WERI-Rb-1 (cell line): ENCODE results near the gene TTLL10.

Source experiments
- DNase-seq: peaks from one replicate; pipeline ENCODE4 v3.0.0-alpha.2; 2020
- H3K27ac ChIP-seq: fragments of 250-450 bp; sonication (Bioruptor Pico); 2 replicates; pipeline ENCODE4 v1.5.1; 2020; ENCODE audit warnings: mild to moderate bottlenecking, moderate library complexity
- H3K27me3 ChIP-seq: fragments of 250-450 bp; sonication (Bioruptor Pico); 2 replicates; pipeline ENCODE4 v1.5.1; 2021; ENCODE audit warnings: mild to moderate bottlenecking, low read depth, moderate library complexity; ENCODE audit not compliant: insufficient read depth, severe bottlenecking
- H3K36me3 ChIP-seq: fragments of 250-450 bp; sonication (Bioruptor Pico); 2 replicates; pipeline ENCODE4 v1.5.1; 2020; ENCODE audit warnings: mild to moderate bottlenecking, moderate library complexity
- H3K4me3 ChIP-seq: 2 replicates; pipeline ENCODE4 v1.5.1; 2011; ENCODE audit warnings: low read depth, mild to moderate bottlenecking, control low read depth, low read length
- H3K9me3 ChIP-seq: fragments of 250-450 bp; sonication (Bioruptor Pico); 2 replicates; pipeline ENCODE4 v1.5.1; 2021; ENCODE audit warnings: mild to moderate bottlenecking, moderate library complexity; ENCODE audit not compliant: severe bottlenecking
- TF ChIP-seq, protein P1 (sequence below): IDR thresholded peaks from 2 replicates; pipeline ENCODE4 v1.5.1; 2011; ENCODE audit warnings: low read depth, mild to moderate bottlenecking, control low read depth, inconsistent platforms, low read length

Gene TTLL10

DNA sequence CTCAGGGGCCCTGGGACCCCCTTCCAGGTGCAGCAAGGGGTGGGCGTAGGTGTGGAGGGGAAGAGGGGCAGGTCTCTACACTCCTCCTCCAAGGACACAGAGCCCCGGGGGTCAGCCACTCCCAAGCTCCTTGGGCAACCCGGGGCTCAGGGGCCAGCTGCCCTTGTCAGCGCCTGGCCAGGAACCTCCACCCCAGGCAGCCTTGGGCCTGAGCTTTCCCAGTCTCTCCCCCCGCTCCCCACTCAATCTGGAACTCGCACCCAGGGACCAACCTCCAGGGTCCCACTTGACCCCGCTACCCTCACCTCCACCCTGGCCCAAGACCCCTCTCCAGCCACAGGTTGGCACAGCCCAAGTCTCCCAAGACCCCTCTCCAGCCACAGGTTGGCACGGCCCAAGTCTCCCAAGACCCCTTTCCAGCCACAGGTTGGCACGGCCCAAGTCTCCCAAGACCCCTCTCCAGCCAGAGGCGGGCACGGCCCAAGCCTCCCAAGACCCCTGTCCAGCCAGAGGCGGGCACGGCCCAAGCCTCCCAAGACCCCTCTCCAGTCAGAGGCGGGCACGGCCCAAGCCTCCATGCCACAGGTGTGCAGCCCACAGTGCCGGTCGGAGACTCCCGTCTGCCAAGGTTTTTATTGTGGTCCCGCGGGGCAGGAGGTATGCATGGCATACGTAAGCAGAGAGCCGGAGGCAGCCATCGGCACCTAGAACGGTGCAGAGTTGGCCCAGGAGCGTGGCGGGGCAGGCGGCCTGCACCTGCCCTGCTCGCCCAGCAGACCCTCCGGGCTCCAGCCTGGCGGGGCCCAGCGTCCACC is 37.3 kb downstream of the TTLL10 start:
- TF ChIP-seq, protein P1, sequence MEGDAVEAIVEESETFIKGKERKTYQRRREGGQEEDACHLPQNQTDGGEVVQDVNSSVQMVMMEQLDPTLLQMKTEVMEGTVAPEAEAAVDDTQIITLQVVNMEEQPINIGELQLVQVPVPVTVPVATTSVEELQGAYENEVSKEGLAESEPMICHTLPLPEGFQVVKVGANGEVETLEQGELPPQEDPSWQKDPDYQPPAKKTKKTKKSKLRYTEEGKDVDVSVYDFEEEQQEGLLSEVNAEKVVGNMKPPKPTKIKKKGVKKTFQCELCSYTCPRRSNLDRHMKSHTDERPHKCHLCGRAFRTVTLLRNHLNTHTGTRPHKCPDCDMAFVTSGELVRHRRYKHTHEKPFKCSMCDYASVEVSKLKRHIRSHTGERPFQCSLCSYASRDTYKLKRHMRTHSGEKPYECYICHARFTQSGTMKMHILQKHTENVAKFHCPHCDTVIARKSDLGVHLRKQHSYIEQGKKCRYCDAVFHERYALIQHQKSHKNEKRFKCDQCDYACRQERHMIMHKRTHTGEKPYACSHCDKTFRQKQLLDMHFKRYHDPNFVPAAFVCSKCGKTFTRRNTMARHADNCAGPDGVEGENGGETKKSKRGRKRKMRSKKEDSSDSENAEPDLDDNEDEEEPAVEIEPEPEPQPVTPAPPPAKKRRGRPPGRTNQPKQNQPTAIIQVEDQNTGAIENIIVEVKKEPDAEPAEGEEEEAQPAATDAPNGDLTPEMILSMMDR: no peak
- Histone ChIP-seq H3K27ac (no peak overlapping the region), H3K36me3 (peaks cover 4% of the 10 kb centered on the region), H3K27me3 (no peaks in the 10 kb centered on the region), H3K9me3 (no peaks in the 10 kb centered on the region), H3K4me3 (no peak overlapping the region)
- no peak for DNase-seq

GRCh38 chr1:1211541-1212441 is 38.1 kb downstream of the TTLL10 start:
- TF ChIP-seq, protein P1: no peak
- Histone ChIP-seq H3K4me3 (no peak overlapping the region), H3K27me3 (no peaks in the 10 kb centered on the region), H3K9me3 (no peaks in the 10 kb centered on the region), H3K36me3 (peaks cover 11% of the 10 kb centered on the region), H3K27ac (no peak overlapping the region)
- no peak for DNase-seq

- peaks cover 18% of the 10 kb centered on the region for H3K36me3 ChIP-seq
- TF ChIP-seq, protein P1: no peak
- no peaks in the 10 kb centered on the region for H3K27me3 ChIP-seq
- H3K27ac ChIP-seq: no peak overlapping the region
- no peak for DNase-seq
- no peak overlapping the region for H3K4me3 ChIP-seq
- no peaks in the 10 kb centered on the region for H3K9me3 ChIP-seq
Observed at GRCh38 chr1:1212780-1213344, 39.2 kb downstream of the TTLL10 start.

- TF ChIP-seq, protein P1: no peak
- Histone ChIP-seq H3K36me3 (peaks cover 26% of the 10 kb centered on the region), H3K27me3 (no peaks in the 10 kb centered on the region), H3K4me3 (no peak within 1 kb of the TSS), H3K27ac (no peak within 1 kb of the TSS), H3K9me3 (no peaks in the 10 kb centered on the region)
- DNase-seq: no peak
Observed at GRCh38 chr1:1213345-1214265, 39.9 kb downstream of the TTLL10 start, which contains the start of gene TNFRSF4. TSS of gene TNFRSF4 (minus strand) at chr1:1214153. CDS start at chr1:1214127, 26 bp downstream.

GRCh38 chr1:1215080-1215676 is 41.5 kb downstream of the TTLL10 start:
- H3K9me3 ChIP-seq: no peaks in the 10 kb centered on the region
- no peak overlapping the region for H3K27ac ChIP-seq
- TF ChIP-seq, protein P1: no peak
- peaks cover 28% of the 10 kb centered on the region for H3K36me3 ChIP-seq
- no peak for DNase-seq
- H3K4me3 ChIP-seq: no peak overlapping the region
- no peaks in the 10 kb centered on the region for H3K27me3 ChIP-seq
